ENCODE results near the gene FGGY. TPM values are rescaled to one million over a fixed set of nuclear protein-coding genes. Genes with fewer than 3 reads are reported as not detected.
"Not testable (repeated sequence)": the region's sequence is repeated elsewhere in the genome, so short reads cannot be mapped to it uniquely, and the experiment has no call there.

Gene FGGY
- polyA plus RNA-seq, 4 donors, result 21.3 to 28.3 (median 22.6) TPM

GRCh38 chr1:59288046-59288445 lies 8.8 kb upstream of the FGGY start:
- no peak for DNase-seq (ENCODE audit: low read depth in 4 of 4, low spot score in 2 of 4)

GRCh38 chr1:59289570-59289969 lies 7.3 kb upstream of the FGGY start:
- no peak for DNase-seq (ENCODE audit: low read depth in 4 of 4, low spot score in 2 of 4)

GRCh38 chr1:59290193-59290949 lies 6.5 kb upstream of the FGGY start:
- no peak for DNase-seq (ENCODE audit: low read depth in 4 of 4, low spot score in 2 of 4)

GRCh38 chr1:59291561-59291960 lies 5.3 kb upstream of the FGGY start:
- no peak for DNase-seq (ENCODE audit: low read depth in 4 of 4, low spot score in 2 of 4)

GRCh38 chr1:59292562-59292961 lies 4.3 kb upstream of the FGGY start:
- no peak for DNase-seq (ENCODE audit: low read depth in 4 of 4, low spot score in 2 of 4)

GRCh38 chr1:59293206-59293605 lies 3.7 kb upstream of the FGGY start:
- no peak for DNase-seq (ENCODE audit: low read depth in 4 of 4, low spot score in 2 of 4)

GRCh38 chr1:59293849-59294248 lies 3.0 kb upstream of the FGGY start:
- no peak for DNase-seq (ENCODE audit: low read depth in 4 of 4, low spot score in 2 of 4)

GRCh38 chr1:59294423-59294822 lies 2.5 kb upstream of the FGGY start:
- no peak for DNase-seq (ENCODE audit: low read depth in 4 of 4, low spot score in 2 of 4)

- DNase-seq (ENCODE audit: low read depth in 4 of 4, low spot score in 2 of 4), result no peak
Measured at GRCh38 chr1:59295618-59296017, 1.3 kb upstream of the FGGY start.

GRCh38 chr1:59298026-59298583 lies 1.2 kb downstream of the FGGY start:
- no peak for DNase-seq (ENCODE audit: low read depth in 4 of 4, low spot score in 2 of 4)

- DNase-seq (ENCODE audit: low read depth in 4 of 4, low spot score in 2 of 4), result no peak
Measured at GRCh38 chr1:59298710-59299346, 1.9 kb downstream of the FGGY start.

GRCh38 chr1:59299670-59300069 lies 2.8 kb downstream of the FGGY start:
- DNase-seq (ENCODE audit: low read depth in 4 of 4, low spot score in 2 of 4), result not testable (repeated sequence)

- no peak for DNase-seq (ENCODE audit: low read depth in 4 of 4, low spot score in 2 of 4)
Measured at GRCh38 chr1:59302297-59302696, 5.4 kb downstream of the FGGY start.

GRCh38 chr1:59302871-59303270 lies 6.0 kb downstream of the FGGY start:
- no peak for DNase-seq (ENCODE audit: low read depth in 4 of 4, low spot score in 2 of 4)

- DNase-seq (ENCODE audit: low read depth in 4 of 4, low spot score in 2 of 4), result no peak
Measured at GRCh38 chr1:59305188-59305587, 8.3 kb downstream of the FGGY start.

GRCh38 chr1:59307591-59307990 lies 10.7 kb downstream of the FGGY start:
- DNase-seq (ENCODE audit: low read depth in 4 of 4, low spot score in 2 of 4), result no peak

GRCh38 chr1:59308839-59309238 lies 11.9 kb downstream of the FGGY start:
- DNase-seq (ENCODE audit: low read depth in 4 of 4, low spot score in 2 of 4), result no peak

- no peak for DNase-seq (ENCODE audit: low read depth in 4 of 4, low spot score in 2 of 4)
Measured at GRCh38 chr1:59309392-59309791, 12.5 kb downstream of the FGGY start.

- no peak for DNase-seq (ENCODE audit: low read depth in 4 of 4, low spot score in 2 of 4)
Measured at GRCh38 chr1:59309795-59310548, 13.1 kb downstream of the FGGY start.

GRCh38 chr1:59310549-59311250 lies 13.8 kb downstream of the FGGY start:
- no peak for DNase-seq (ENCODE audit: low read depth in 4 of 4, low spot score in 2 of 4)
